ENCODE measurements around the gene CGAS.

CGAS gene

GRCh38 chr6:73452107-73452461 is at the start of gene CGAS:
CGAS (minus strand) TSS chr6:73452297; CDS start chr6:73452181, 116 bp downstream.
- FAIRE-seq, result no peak
- no peak for TF ChIP-seq CTCF (IDR thresholded peaks at IDR 0.05; ENCODE audit: insufficient read depth, missing control alignments)

GRCh38 chr6:73497915-73498314 is 45.8 kb upstream of the CGAS start:
- no peak for FAIRE-seq
- no peak for DNase-seq (ENCODE audit: insufficient read length, low spot score)
- TF ChIP-seq CTCF (IDR thresholded peaks at IDR 0.05; ENCODE audit: insufficient read depth, missing control alignments), result no peak

More at GRCh38 chr6:73452107-73452461, at the start of gene CGAS:
- no peak for DNase-seq (ENCODE audit: insufficient read length, low spot score)

DNA sequence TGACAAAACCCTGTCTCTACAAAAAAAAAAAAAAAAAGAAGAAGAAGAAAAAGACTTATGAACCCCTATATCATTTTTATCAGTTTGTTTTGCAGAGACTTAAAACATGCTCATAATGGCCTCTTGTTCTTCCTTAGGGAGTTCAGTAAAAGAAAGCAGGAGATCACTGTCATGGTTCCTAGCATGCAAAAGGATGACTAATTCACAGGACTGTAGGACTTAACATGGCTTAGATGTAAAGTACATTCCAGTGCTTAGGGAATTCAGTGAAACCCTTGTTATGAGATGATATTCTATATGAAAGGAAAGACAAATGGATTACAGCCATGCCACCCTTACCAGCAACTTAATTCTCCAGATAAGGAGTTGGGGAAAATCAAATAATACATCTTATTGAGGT is 39.3 kb upstream of the CGAS start:
- no peak for FAIRE-seq
- no peak for DNase-seq (ENCODE audit: insufficient read length, low spot score)
- no peak for TF ChIP-seq CTCF (IDR thresholded peaks at IDR 0.05; ENCODE audit: insufficient read depth, missing control alignments)

DNA sequence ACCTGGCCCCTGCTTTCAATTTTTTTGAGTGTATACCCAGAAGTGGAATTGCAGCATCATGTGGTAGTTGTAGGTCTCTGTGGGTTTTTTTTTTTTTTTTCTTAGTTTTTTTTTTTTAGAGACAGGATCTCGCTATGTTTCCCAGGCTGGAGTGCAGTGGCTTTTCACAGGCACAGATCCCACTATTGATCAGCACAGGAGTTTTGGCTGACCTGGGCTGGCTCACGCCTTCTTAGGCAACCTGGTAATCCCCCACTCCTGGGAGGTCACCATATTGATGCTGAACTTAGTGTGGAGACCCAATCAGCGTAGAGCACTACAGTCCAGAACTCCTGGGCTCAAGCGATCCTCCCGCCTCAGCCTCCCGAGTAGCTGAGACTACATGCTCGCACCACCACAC is 35.4 kb upstream of the CGAS start:
- FAIRE-seq (no peak), DNase-seq (ENCODE audit: insufficient read length, low spot score) (no peak)
- no peak for TF ChIP-seq CTCF (IDR thresholded peaks at IDR 0.05; ENCODE audit: insufficient read depth, missing control alignments)

GRCh38 chr6:73484438-73484837 is 32.3 kb upstream of the CGAS start:
- TF ChIP-seq CTCF (IDR thresholded peaks at IDR 0.05; ENCODE audit: insufficient read depth, missing control alignments), result no peak
- FAIRE-seq, result no peak

GRCh38 chr6:73481969-73482368 is 29.9 kb upstream of the CGAS start:
- TF ChIP-seq CTCF (IDR thresholded peaks at IDR 0.05; ENCODE audit: insufficient read depth, missing control alignments), result no peak
- FAIRE-seq, result no peak
- DNase-seq (ENCODE audit: insufficient read length, low spot score), result no peak

More at GRCh38 chr6:73484438-73484837, 32.3 kb upstream of the CGAS start:
- no peak for DNase-seq (ENCODE audit: insufficient read length, low spot score)

DNA sequence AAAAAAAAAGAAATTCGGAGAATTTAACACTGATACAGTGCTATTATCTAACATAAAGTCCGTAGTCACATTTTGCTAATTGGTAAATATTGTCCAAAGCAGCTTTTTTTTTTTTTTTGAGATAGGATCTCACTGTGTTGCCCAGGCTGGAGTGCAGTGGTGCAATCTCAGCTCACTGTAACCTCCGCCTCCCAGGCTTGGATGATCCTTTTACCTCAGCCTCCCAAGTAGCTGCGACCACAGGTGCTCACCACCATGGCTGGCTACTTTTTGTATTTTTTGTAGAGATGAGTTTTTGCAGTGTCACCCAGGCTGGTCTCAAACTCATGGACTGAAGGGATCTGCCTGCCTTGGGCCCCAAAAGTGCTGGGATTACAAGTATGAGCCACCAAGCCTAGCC is 25.3 kb upstream of the CGAS start:
- FAIRE-seq (no peak), DNase-seq (ENCODE audit: insufficient read length, low spot score) (no peak)
- no peak for TF ChIP-seq CTCF (IDR thresholded peaks at IDR 0.05; ENCODE audit: insufficient read depth, missing control alignments)

All from D721Med (cell line).